ENCODE results near the gene C11orf21. TPM values are rescaled to one million over a fixed set of nuclear protein-coding genes. Genes with fewer than 3 reads are reported as not detected.
A peak's percentile ranks its signal among the peaks of the same experiment; 100 is the strongest.

Gene C11orf21
- total RNA-seq, 1 donor from 2014 or later = 8.1 TPM

- Histone ChIP-seq H3K4me1 (no peaks in the 10 kb centered on the region), H3K27me3 (no peaks in the 10 kb centered on the region), H3K36me3 (no peaks in the 10 kb centered on the region), H3K9me3 (no peaks in the 10 kb centered on the region), H3K27ac (no peak overlapping the region), H3K4me3 (no peak overlapping the region)
- TF ChIP-seq POLR2A (IDR thresholded peaks at IDR 0.05) (no peak), POLR2AphosphoS5 (IDR thresholded peaks at IDR 0.05; ENCODE audit: insufficient read depth in 1 of 2, low read depth in 1 of 2) (no peak), CTCF (IDR thresholded peaks at IDR 0.05) (no peak)
- intact Hi-C loops (cut with DNase I) = no loop called here
- DNase-seq (ENCODE audit: extremely low spot score in 2 of 2) = no peak
Measured at GRCh38 chr11:2250041-2250440, 51.7 kb downstream of the C11orf21 start.

GRCh38 chr11:2249189-2249916 lies 52.4 kb downstream of the C11orf21 start:
- Histone ChIP-seq H3K27me3 (no peaks in the 10 kb centered on the region), H3K27ac (no peak overlapping the region), H3K4me3 (no peak overlapping the region), H3K9me3 (no peaks in the 10 kb centered on the region), H3K4me1 (no peaks in the 10 kb centered on the region), H3K36me3 (no peaks in the 10 kb centered on the region)
- DNase-seq (ENCODE audit: extremely low spot score in 2 of 2) = peak in 1 of 2 donors; percentile 85
- TF ChIP-seq POLR2AphosphoS5 (IDR thresholded peaks at IDR 0.05; ENCODE audit: insufficient read depth in 1 of 2, low read depth in 1 of 2) (no peak), POLR2A (IDR thresholded peaks at IDR 0.05) (no peak), CTCF (IDR thresholded peaks at IDR 0.05) (no peak)
- intact Hi-C loops (cut with DNase I) = no loop called here

- Histone ChIP-seq H3K4me3 (no peak overlapping the region), H3K27ac (no peak overlapping the region), H3K36me3 (no peaks in the 10 kb centered on the region), H3K27me3 (no peaks in the 10 kb centered on the region), H3K9me3 (no peaks in the 10 kb centered on the region), H3K4me1 (no peaks in the 10 kb centered on the region)
- DNase-seq (ENCODE audit: extremely low spot score in 2 of 2) = peak in 1 of 2 donors; percentile 92
- intact Hi-C loops (cut with DNase I) = no loop called here
- TF ChIP-seq POLR2AphosphoS5 (IDR thresholded peaks at IDR 0.05; ENCODE audit: insufficient read depth in 1 of 2, low read depth in 1 of 2) (no peak), POLR2A (IDR thresholded peaks at IDR 0.05) (no peak)
Measured at GRCh38 chr11:2248762-2249161, 53.0 kb downstream of the C11orf21 start.

GRCh38 chr11:2248242-2248641 lies 53.5 kb downstream of the C11orf21 start:
- TF ChIP-seq CTCF (IDR thresholded peaks at IDR 0.05) = no peak
- TF ChIP-seq POLR2AphosphoS5 (IDR thresholded peaks at IDR 0.05; ENCODE audit: insufficient read depth in 1 of 2, low read depth in 1 of 2) = no peak
- Histone ChIP-seq H3K4me1 (no peaks in the 10 kb centered on the region), H3K36me3 (no peaks in the 10 kb centered on the region), H3K27ac (no peak overlapping the region), H3K9me3 (no peaks in the 10 kb centered on the region), H3K4me3 (no peak overlapping the region), H3K27me3 (no peaks in the 10 kb centered on the region)
- peak in 1 of 2 donors; percentile 92 for DNase-seq (ENCODE audit: extremely low spot score in 2 of 2)
- intact Hi-C loops (cut with DNase I) = no loop called here

GRCh38 chr11:2247496-2247895 lies 54.2 kb downstream of the C11orf21 start:
- intact Hi-C loops (cut with DNase I) = no loop called here
- H3K4me1 ChIP-seq = no peaks in the 10 kb centered on the region

More at GRCh38 chr11:2247496-2247895, 54.2 kb downstream of the C11orf21 start:
- no peaks in the 10 kb centered on the region for H3K9me3 ChIP-seq
- TF ChIP-seq POLR2AphosphoS5 (IDR thresholded peaks at IDR 0.05; ENCODE audit: insufficient read depth in 1 of 2, low read depth in 1 of 2) (no peak), CTCF (IDR thresholded peaks at IDR 0.05) (no peak), POLR2A (IDR thresholded peaks at IDR 0.05) (no peak)
- no peaks in the 10 kb centered on the region for H3K27me3 ChIP-seq
- no peak for DNase-seq (ENCODE audit: extremely low spot score in 2 of 2)
- H3K27ac ChIP-seq = no peak overlapping the region
- no peaks in the 10 kb centered on the region for H3K36me3 ChIP-seq
- H3K4me3 ChIP-seq = no peak overlapping the region

Small RNAs within 50 kb of the gene (small RNA-seq; reads per million reads assigned to genes)
- gene RNU6-878P = not detected

Other genes starting within 250 kb of the C11orf21 start
- 56.5 TPM for gene IGF2, start 162.5 kb downstream of the C11orf21 start, total RNA-seq
- gene INS, start 140.7 kb downstream of the C11orf21 start, total RNA-seq = not detected
- 21.9 TPM for gene TH, start 130.1 kb downstream of the C11orf21 start, total RNA-seq
- 3.7 TPM for gene ASCL2, start 31.3 kb downstream of the C11orf21 start, total RNA-seq
- gene TSPAN32, start 95 bp upstream of the C11orf21 start, total RNA-seq = 3.7 TPM
- 526 TPM for gene CD81, start 75.4 kb upstream of the C11orf21 start, total RNA-seq
- gene TSSC4, start 98.8 kb upstream of the C11orf21 start, total RNA-seq = 37.6 TPM
- not detected for gene TRPM5, start 142.6 kb upstream of the C11orf21 start, total RNA-seq
- gene KCNQ1, start 143.1 kb upstream of the C11orf21 start, total RNA-seq = 2.7 TPM

Data from vagina (tissue), 2 donors.